Glomerular visceral epithelial cell (primary cell): Measurements from ENCODE around the gene IGFBP1.
"Not testable (repeated sequence)": the region's sequence is repeated elsewhere in the genome, so short reads cannot be mapped to it uniquely, and the experiment has no call there.

Experiments used
- DNase-seq: peaks from one replicate; pipeline ENCODE4 v3.0.0-alpha.2; 2016; ENCODE audit errors: extremely low spot score

The IGFBP1 gene

DNA sequence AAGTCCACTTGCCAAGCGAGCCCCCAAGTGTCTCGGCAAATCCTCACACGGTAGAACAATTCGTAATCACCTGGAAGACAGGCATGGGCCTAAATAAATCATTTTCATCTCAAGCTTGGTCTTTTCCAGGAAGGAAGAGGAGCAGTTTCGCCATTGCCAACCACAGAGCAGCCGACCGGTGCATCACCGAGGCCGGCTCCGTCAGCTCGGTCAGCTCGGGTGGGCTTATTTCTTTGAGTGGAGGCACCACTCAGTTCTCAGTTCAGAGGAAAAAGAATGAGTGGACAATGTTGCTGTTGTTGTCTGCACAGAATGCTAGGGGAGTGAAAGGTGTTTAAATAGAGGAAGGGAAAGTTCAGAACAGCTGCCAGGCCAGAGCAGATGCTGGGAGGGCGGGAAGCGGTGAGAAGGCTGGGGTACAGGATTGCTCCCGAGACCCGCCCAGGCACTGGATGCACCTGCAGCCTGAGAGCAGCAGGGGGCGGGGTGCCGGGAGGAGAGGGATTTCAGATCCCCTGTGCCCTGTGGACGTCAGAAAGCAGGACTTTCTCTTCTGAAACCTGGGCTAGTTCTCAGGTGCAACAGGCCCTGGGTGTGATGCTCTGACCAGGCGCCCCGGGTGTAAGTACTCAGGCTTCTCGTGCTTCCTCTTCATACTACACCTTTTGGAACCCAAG lies 50.5 kb downstream of the IGFBP1 start:
- DNase-seq, result no peak

DNA sequence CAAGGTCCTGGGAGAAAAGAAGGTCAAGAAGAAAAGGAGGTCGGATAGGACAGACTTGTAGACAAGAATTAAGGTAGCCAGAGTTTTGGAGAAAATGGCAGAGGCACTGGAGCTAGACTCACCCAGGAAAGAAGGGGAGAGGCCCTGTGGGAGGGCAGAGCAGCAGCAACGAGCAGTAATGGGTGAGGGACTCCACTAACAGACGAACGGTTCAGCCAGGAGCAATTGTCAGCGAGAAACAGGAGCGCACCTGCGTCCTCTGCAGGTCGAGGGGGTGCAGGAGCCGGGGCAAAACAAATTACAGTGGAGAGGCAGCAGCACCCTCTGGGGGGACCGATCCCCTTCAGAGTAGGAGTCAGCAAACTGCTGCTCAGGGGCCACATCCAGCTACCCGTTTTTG lies 51.3 kb downstream of the IGFBP1 start:
- no peak for DNase-seq

DNA sequence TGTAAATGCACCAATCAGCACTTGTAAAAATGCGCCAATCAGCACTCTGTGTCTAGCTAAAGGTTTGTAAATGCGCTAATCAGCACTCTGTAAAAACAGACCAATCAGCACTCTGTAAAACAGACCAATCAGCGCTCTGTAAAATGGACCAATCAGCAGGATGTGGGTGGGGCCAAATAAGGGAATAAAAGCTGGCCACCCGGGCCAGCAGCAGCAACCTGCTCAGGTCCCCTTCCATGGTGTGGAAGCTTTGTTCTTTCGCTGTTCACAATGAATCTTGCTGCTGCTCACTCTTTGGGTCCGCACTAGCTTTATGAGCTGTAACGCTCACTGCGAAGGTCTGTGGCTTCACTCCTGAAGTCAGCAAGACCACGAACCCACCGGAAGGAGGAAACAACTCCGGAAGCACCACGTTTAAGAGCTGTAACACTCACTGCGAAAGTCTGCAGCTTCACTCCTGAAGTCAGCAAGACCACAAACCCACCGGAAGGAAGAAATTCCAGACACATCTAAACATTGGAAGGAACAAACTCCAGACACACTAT lies 52.0 kb downstream of the IGFBP1 start:
- DNase-seq, result not testable (repeated sequence)

DNA sequence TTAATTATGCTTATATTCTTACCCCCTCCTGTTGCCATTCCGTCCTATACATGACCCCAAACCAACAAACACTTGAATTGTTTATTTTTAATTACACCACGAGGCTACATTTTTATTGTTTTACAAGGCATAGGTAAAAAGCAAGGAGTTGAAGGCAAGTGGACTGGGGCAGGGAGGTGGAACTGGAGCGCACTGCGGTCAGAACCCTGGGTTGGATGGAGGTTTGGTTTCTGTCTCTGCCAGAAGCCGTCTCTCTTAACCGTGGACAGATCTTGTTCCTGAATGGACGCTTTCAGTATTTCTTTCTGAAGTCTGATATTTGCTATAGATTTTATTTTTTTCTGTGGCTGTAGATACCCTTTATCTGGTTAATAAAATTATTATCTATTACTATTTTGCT lies 52.7 kb downstream of the IGFBP1 start:
- DNase-seq, result no peak
